SK-N-SH treated with all-trans-retinoic acid at 6 μM for 48 hours (cell line): ENCODE results near the gene FAM174B.

ENCODE experiments used
- ATAC-seq: fragments of 200-7000 bp; cut with Tn5 transposase; 3 replicates; pipeline ENCODE4 v1.9.1; 2020; ENCODE audit warnings: mild to moderate bottlenecking, moderate library complexity
- BACH2 ChIP-seq: fragments of 250-450 bp; sonication (Bioruptor Pico); IDR thresholded peaks from 2 replicates; pipeline ENCODE4 v1.9.0; 2021; ENCODE audit warnings: mild to moderate bottlenecking, borderline replicate concordance
- CREB5 ChIP-seq: fragments of 250-450 bp; sonication (Bioruptor Pico); IDR thresholded peaks from 2 replicates; pipeline ENCODE4 v1.5.1; 2020; ENCODE audit warnings: low read depth, mild to moderate bottlenecking, moderate library complexity
- CSRNP3 ChIP-seq: fragments of 250-450 bp; sonication (Bioruptor Pico); IDR thresholded peaks from 2 replicates; pipeline ENCODE4 v1.5.1; 2021; ENCODE audit warnings: mild to moderate bottlenecking, moderate library complexity
- ESRRG ChIP-seq: fragments of 250-450 bp; sonication (Bioruptor Pico); IDR thresholded peaks from 2 replicates; pipeline ENCODE4 v1.6.1; 2021; ENCODE audit warnings: mild to moderate bottlenecking
- GLIS3 ChIP-seq: fragments of 250-450 bp; sonication (Bioruptor Pico); IDR thresholded peaks from 2 replicates; pipeline ENCODE4 v1.5.0; 2020; ENCODE audit warnings: mild to moderate bottlenecking, moderate library complexity
- ISL1 ChIP-seq: fragments of 250-450 bp; sonication (Bioruptor Pico); IDR thresholded peaks from 2 replicates; pipeline ENCODE4 v2.1.2; 2022; ENCODE audit warnings: mild to moderate bottlenecking, moderate library complexity
- PPARA ChIP-seq: fragments of 250-450 bp; sonication (Bioruptor Pico); IDR thresholded peaks from 2 replicates; pipeline ENCODE4 v1.5.0; 2020; ENCODE audit warnings: mild to moderate bottlenecking, borderline replicate concordance
- RARB ChIP-seq: fragments of 250-450 bp; sonication (Bioruptor Pico); IDR thresholded peaks from 2 replicates; pipeline ENCODE4 v1.8.0; 2021; ENCODE audit warnings: mild to moderate bottlenecking, moderate library complexity
- SNAI2 ChIP-seq: fragments of 250-450 bp; sonication (Bioruptor Pico); IDR thresholded peaks from 2 replicates; pipeline ENCODE4 v1.5.0; 2020; ENCODE audit warnings: mild to moderate bottlenecking, moderate library complexity
- TCF4 ChIP-seq: fragments of 250-450 bp; sonication (Bioruptor Pico); IDR thresholded peaks from 2 replicates; pipeline ENCODE4 v1.8.0; 2021; ENCODE audit warnings: mild to moderate bottlenecking, moderate library complexity, borderline replicate concordance
- TOX ChIP-seq: fragments of 250-450 bp; sonication (Bioruptor Pico); IDR thresholded peaks from 2 replicates; pipeline ENCODE4 v1.8.0; 2021; ENCODE audit warnings: mild to moderate bottlenecking, moderate library complexity, borderline replicate concordance
- ZC3H10 ChIP-seq: fragments of 250-450 bp; sonication (Bioruptor Pico); IDR thresholded peaks from 2 replicates; pipeline ENCODE4 v1.5.1; 2021; ENCODE audit warnings: mild to moderate bottlenecking, moderate library complexity
- ZFP3 ChIP-seq: fragments of 250-450 bp; sonication (Bioruptor Pico); IDR thresholded peaks from 2 replicates; pipeline ENCODE4 v1.5.0; 2020; ENCODE audit warnings: mild to moderate bottlenecking, moderate library complexity
- ZFP30 ChIP-seq: fragments of 450-650 bp; formaldehyde crosslinking; IDR thresholded peaks from 2 replicates; pipeline ENCODE4 v1.5.0; 2022; ENCODE audit warnings: mild to moderate bottlenecking, moderate library complexity
- ZNF565 ChIP-seq: fragments of 450-650 bp; formaldehyde crosslinking; conservative IDR thresholded peaks from 2 replicates; pipeline ENCODE4 v1.5.0; 2020; ENCODE audit warnings: low read depth, mild to moderate bottlenecking, moderate library complexity
- ZNF70 ChIP-seq: fragments of 450-650 bp; formaldehyde crosslinking; IDR thresholded peaks from 2 replicates; pipeline ENCODE4 v1.5.0; 2020; ENCODE audit warnings: mild to moderate bottlenecking, moderate library complexity
- ZNF8 ChIP-seq: fragments of 450-650 bp; formaldehyde crosslinking; IDR thresholded peaks from 2 replicates; pipeline ENCODE4 v1.5.0; 2020; ENCODE audit warnings: mild to moderate bottlenecking, moderate library complexity
- TF ChIP-seq, protein P1 (sequence below): fragments of 250-450 bp; sonication (Bioruptor Pico); IDR thresholded peaks from 2 replicates; pipeline ENCODE4 v1.5.0; 2020; ENCODE audit warnings: mild to moderate bottlenecking, moderate library complexity
- TF ChIP-seq, protein P2 (sequence below): fragments of 250-450 bp; sonication (Bioruptor Pico); IDR thresholded peaks from 2 replicates; pipeline ENCODE4 v1.8.0; 2021; ENCODE audit warnings: low read depth, mild to moderate bottlenecking, moderate library complexity, borderline replicate concordance
- TF ChIP-seq, protein P3 (sequence below): fragments of 250-450 bp; sonication (Bioruptor Pico); IDR thresholded peaks from 2 replicates; pipeline ENCODE4 v1.8.0; 2020; ENCODE audit warnings: mild to moderate bottlenecking, moderate library complexity, borderline replicate concordance

Gene FAM174B

GRCh38 chr15:92586966-92587365 lies 68.6 kb downstream of the FAM174B start (continued):
- no peak for TF ChIP-seq CSRNP3 (CRISPR knock-in tag)

GRCh38 chr15:92586383-92586942 lies 69.1 kb downstream of the FAM174B start:
- ATAC-seq = no peak
- TF ChIP-seq ISL1 (no peak), GLIS3 (CRISPR knock-in tag) (no peak), ZFP30 (CRISPR knock-in tag) (no peak), ZNF565 (CRISPR knock-in tag) (no peak), PPARA (no peak), ZNF70 (CRISPR knock-in tag) (no peak)
- TF ChIP-seq, protein P1, sequence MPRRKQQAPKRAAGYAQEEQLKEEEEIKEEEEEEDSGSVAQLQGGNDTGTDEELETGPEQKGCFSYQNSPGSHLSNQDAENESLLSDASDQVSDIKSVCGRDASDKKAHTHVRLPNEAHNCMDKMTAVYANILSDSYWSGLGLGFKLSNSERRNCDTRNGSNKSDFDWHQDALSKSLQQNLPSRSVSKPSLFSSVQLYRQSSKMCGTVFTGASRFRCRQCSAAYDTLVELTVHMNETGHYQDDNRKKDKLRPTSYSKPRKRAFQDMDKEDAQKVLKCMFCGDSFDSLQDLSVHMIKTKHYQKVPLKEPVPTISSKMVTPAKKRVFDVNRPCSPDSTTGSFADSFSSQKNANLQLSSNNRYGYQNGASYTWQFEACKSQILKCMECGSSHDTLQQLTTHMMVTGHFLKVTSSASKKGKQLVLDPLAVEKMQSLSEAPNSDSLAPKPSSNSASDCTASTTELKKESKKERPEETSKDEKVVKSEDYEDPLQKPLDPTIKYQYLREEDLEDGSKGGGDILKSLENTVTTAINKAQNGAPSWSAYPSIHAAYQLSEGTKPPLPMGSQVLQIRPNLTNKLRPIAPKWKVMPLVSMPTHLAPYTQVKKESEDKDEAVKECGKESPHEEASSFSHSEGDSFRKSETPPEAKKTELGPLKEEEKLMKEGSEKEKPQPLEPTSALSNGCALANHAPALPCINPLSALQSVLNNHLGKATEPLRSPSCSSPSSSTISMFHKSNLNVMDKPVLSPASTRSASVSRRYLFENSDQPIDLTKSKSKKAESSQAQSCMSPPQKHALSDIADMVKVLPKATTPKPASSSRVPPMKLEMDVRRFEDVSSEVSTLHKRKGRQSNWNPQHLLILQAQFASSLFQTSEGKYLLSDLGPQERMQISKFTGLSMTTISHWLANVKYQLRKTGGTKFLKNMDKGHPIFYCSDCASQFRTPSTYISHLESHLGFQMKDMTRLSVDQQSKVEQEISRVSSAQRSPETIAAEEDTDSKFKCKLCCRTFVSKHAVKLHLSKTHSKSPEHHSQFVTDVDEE = no peak

GRCh38 chr15:92584105-92584504 lies 71.5 kb downstream of the FAM174B start:
- ATAC-seq = no peak
- TF ChIP-seq ZFP30 (CRISPR knock-in tag) = no peak
- TF ChIP-seq CREB5 (CRISPR knock-in tag) = no peak
- TF ChIP-seq, protein P2, sequence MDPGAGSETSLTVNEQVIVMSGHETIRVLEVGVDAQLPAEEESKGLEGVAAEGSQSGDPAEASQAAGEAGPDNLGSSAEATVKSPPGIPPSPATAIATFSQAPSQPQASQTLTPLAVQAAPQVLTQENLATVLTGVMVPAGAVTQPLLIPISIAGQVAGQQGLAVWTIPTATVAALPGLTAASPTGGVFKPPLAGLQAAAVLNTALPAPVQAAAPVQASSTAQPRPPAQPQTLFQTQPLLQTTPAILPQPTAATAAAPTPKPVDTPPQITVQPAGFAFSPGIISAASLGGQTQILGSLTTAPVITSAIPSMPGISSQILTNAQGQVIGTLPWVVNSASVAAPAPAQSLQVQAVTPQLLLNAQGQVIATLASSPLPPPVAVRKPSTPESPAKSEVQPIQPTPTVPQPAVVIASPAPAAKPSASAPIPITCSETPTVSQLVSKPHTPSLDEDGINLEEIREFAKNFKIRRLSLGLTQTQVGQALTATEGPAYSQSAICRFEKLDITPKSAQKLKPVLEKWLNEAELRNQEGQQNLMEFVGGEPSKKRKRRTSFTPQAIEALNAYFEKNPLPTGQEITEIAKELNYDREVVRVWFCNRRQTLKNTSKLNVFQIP (CRISPR knock-in tag) = no peak
- no peak for TF ChIP-seq ZNF70 (CRISPR knock-in tag)
- no peak for TF ChIP-seq TCF4 (CRISPR knock-in tag)

GRCh38 chr15:92583096-92584034 lies 72.2 kb downstream of the FAM174B start:
- no peak for ATAC-seq
- TF ChIP-seq, protein P3, sequence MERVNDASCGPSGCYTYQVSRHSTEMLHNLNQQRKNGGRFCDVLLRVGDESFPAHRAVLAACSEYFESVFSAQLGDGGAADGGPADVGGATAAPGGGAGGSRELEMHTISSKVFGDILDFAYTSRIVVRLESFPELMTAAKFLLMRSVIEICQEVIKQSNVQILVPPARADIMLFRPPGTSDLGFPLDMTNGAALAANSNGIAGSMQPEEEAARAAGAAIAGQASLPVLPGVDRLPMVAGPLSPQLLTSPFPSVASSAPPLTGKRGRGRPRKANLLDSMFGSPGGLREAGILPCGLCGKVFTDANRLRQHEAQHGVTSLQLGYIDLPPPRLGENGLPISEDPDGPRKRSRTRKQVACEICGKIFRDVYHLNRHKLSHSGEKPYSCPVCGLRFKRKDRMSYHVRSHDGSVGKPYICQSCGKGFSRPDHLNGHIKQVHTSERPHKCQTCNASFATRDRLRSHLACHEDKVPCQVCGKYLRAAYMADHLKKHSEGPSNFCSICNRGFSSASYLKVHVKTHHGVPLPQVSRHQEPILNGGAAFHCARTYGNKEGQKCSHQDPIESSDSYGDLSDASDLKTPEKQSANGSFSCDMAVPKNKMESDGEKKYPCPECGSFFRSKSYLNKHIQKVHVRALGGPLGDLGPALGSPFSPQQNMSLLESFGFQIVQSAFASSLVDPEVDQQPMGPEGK (CRISPR knock-in tag) = no peak
- no peak for TF ChIP-seq ESRRG
- TF ChIP-seq ISL1 = no peak
- TF ChIP-seq, protein P1 = no peak
- TF ChIP-seq ZC3H10 (CRISPR knock-in tag) = no peak
- no peak for TF ChIP-seq SNAI2 (CRISPR knock-in tag)
- TF ChIP-seq TCF4 (CRISPR knock-in tag) = no peak
- TF ChIP-seq, protein P2 (CRISPR knock-in tag) = no peak
- no peak for TF ChIP-seq ZFP3 (CRISPR knock-in tag)
- no peak for TF ChIP-seq BACH2 (CRISPR knock-in tag)
- TF ChIP-seq RARB (CRISPR knock-in tag) = no peak
- TF ChIP-seq PPARA = no peak
- no peak for TF ChIP-seq TOX (CRISPR knock-in tag)
- TF ChIP-seq ZNF565 (CRISPR knock-in tag) = no peak
- TF ChIP-seq ZNF8 (CRISPR knock-in tag) = no peak
- no peak for TF ChIP-seq GLIS3 (CRISPR knock-in tag)
